ENCODE data around the gene ESPL1.

Gene ESPL1

DNA sequence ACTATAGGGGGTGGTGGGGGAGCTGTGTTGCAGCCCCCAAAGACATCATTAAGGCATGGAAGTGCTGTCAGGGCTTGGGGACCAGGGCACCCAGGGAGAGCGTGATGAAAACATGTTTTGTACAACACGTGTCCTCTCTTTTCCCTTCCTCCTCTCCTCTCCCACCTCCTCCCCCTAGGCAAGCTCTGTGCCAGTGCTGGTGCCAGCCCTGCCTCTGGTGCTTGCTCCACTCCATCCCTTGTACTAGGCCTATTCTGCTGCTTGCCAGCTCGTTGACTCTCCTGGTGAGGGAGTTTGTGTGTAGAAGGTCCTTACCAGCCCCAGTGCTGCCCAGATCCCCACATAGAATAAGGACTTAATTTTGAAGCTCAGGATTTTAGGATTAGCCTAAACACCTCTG lies 32.9 kb upstream of the ESPL1 start:
- H3K9me3 ChIP-seq (ENCODE audit: low read length): no peaks in the 10 kb centered on the region
- no peak overlapping the region for H2AFZ ChIP-seq (ENCODE audit: low read depth, low read length)
- peaks cover 48% of the 10 kb centered on the region for H3K27me3 ChIP-seq (ENCODE audit: insufficient read depth, low read length)
- peaks cover 26% of the 10 kb centered on the region for H3K4me1 ChIP-seq (ENCODE audit: insufficient read depth, low read length)
- H3K4me3 ChIP-seq (ENCODE audit: low read length): no peak overlapping the region
- no peaks in the 10 kb centered on the region for H3K36me3 ChIP-seq (ENCODE audit: insufficient read depth, low read length)

DNA sequence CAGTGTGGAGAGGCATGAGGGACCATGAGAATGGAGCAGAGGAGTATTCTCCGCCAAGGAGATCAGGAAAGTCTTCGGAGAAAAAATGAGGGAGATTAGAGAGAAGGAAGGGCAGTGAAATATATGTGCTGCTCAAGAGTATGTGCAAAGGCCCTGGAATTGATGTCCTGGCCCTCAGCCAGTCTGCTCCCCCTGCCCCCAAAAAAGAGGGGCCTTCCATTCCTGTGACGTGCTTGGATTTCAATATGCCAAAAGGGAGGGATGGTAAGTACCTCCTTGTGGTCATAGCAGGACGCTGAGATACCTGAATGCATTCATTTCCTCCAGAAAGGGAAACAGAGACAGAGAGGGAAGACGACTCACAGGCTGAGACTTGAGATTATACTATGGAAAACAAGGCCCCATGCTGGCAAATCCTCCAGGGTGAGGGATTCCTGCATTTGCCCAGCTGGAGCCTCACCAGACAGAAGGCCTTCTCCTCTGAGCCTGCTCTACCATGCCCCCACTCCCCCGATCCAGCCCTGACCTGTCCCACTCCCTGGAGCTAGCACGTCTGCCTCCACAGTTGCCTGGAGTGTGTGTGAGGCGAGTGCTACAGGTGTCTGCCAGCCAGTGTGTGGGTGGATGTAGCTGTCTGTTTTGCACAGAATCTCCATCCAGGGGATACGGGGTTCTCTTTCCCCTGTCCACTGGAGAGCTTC lies 32.2 kb upstream of the ESPL1 start:
- Histone ChIP-seq H3K4me1 (ENCODE audit: insufficient read depth, low read length) (peaks cover 26% of the 10 kb centered on the region), H2AFZ (ENCODE audit: low read depth, low read length) (no peak overlapping the region), H3K4me3 (ENCODE audit: low read length) (no peak overlapping the region), H3K36me3 (ENCODE audit: insufficient read depth, low read length) (no peaks in the 10 kb centered on the region), H3K9me3 (ENCODE audit: low read length) (no peaks in the 10 kb centered on the region), H3K27me3 (ENCODE audit: insufficient read depth, low read length) (peaks cover 42% of the 10 kb centered on the region)

DNA sequence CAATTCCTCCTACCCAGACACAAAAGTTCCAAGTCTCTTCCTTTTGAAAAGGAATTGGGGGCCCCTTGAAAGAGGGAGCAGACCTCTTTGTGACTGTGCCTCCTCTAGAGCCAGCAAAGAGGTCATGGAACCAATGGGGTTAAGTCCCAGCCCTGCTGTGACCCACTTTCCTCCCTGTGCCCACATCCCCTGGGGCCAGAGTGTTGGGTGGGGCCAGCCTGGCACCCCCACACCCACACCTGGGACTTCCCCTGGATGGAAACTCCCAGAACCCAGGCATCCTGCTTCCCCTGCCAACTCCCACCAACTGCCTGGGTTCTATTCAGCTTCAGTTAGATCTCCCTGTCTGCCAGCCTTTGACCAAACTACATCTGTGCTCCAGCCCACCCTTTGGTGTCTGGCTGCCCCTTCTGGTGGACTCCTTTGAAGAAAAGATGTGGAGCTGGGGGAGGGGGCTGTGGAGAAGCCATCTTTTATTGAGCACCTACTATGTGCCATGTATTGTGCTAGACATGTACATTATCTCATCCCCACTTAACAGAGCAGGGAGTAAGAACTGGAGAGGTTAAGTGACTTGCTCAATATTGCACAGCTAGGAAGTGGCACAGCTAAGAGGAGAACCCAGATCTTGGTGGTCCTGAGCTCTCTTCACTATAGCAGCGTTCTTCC lies 31.5 kb upstream of the ESPL1 start:
- Histone ChIP-seq H3K9me3 (ENCODE audit: low read length) (no peaks in the 10 kb centered on the region), H3K4me1 (ENCODE audit: insufficient read depth, low read length) (peaks cover 26% of the 10 kb centered on the region), H3K4me3 (ENCODE audit: low read length) (no peak overlapping the region), H3K27me3 (ENCODE audit: insufficient read depth, low read length) (peaks cover 36% of the 10 kb centered on the region), H2AFZ (ENCODE audit: low read depth, low read length) (no peak overlapping the region), H3K36me3 (ENCODE audit: insufficient read depth, low read length) (no peaks in the 10 kb centered on the region)

DNA sequence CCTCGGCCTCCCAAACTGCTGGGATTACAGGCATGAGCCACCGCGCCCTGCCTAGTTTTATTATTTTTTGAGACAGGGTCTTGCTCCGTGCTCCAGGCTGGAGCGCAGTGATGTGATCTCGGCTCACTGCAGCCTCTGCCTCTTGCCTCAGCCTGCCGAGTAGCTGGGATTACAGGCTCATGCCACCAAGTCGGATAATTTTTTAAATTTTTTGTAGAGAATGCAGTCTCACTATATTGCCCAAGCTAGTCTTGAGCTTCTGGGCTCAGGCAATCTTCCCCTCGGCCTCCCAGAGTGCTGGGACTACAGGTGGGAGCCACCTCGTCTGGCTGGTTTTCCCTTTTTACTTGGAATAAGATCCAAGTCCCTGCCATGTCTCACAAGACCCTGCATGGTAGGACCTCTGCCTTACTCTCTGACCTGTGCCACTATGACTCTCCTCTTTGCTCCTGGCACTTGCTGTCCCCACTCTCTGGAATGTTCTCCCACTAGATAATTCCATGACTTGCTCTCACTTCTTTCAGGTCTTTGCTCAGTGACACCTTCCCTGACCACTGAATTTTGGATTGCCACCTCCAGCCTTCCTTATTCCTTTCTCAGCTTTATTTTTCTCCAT lies 28.3 kb upstream of the ESPL1 start:
- Histone ChIP-seq H2AFZ (ENCODE audit: low read depth, low read length) (no peak overlapping the region), H3K9me3 (ENCODE audit: low read length) (no peaks in the 10 kb centered on the region)

DNA sequence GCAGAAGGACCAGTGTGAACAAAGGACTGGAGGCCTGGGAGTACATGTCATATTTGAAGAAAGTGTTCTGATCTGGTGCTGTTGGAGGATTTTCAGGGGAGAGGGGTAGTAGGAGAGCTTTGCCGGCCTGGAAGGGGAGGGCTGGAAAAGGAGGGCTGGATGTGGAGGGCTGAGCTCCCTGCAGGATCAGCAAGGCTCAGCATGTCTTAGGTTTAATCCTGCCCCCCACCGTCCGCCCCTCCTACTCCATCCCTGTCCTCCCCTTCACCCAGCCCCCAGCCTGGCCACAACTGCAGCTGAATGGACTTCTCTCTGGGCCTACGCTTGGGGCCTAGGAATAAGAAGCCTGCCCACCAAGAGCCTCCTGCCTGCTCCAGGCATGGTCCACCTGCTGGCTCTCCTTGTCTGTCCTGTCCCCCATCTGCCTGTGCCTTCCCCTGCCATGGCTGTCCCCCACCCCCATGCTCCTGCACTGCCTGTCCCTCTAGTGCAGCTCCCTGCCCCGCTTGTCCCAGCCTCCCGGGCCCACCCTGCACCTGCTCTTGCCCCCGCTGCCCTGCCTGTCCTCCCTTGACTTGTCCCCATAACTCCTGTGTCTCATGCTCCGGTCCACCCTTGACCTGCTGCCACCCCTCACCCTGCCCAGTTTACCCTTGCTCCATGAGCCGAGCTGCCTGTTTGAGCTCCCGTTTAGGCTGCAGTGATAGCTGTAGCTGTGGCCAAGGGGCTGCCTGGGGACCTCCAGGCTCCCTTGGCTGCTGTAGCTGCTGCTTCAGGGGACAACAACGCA lies 26.3 kb upstream of the ESPL1 start:
- no peak overlapping the region for H2AFZ ChIP-seq (ENCODE audit: low read depth, low read length)
- no peaks in the 10 kb centered on the region for H3K36me3 ChIP-seq (ENCODE audit: insufficient read depth, low read length)
- no peak overlapping the region for H3K4me3 ChIP-seq (ENCODE audit: low read length)
- peaks cover 7% of the 10 kb centered on the region for H3K27me3 ChIP-seq (ENCODE audit: insufficient read depth, low read length)
- peaks cover 19% of the 10 kb centered on the region for H3K4me1 ChIP-seq (ENCODE audit: insufficient read depth, low read length)
- no peaks in the 10 kb centered on the region for H3K9me3 ChIP-seq (ENCODE audit: low read length)

More for the DNA sequence above, 28.3 kb upstream of the ESPL1 start:
- peaks cover 18% of the 10 kb centered on the region for H3K4me1 ChIP-seq (ENCODE audit: insufficient read depth, low read length)
- H3K27me3 ChIP-seq (ENCODE audit: insufficient read depth, low read length): peaks cover 20% of the 10 kb centered on the region
- H3K36me3 ChIP-seq (ENCODE audit: insufficient read depth, low read length): no peaks in the 10 kb centered on the region
- no peak overlapping the region for H3K4me3 ChIP-seq (ENCODE audit: low read length)

DNA sequence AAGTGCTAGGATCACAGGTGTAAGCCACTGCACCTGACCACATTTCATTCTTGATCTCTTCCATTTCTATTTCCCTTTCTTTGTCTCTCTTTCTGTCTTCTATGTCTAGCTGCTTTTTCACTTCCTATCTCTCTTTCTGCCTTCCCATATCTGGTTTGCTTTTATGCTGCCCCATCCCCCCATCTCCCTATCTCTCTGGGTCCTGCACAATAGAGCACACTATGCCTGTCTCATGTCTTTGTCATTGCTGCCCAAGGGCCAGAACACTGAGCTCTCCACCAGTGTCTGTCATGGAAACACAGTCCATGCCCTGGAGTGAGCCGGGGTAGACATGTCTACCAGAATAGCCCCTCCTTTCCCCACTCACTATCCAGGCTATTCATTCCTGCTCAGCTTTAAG lies 23.8 kb upstream of the ESPL1 start:
- Histone ChIP-seq H2AFZ (ENCODE audit: low read depth, low read length) (no peak overlapping the region), H3K4me3 (ENCODE audit: low read length) (no peak overlapping the region), H3K36me3 (ENCODE audit: insufficient read depth, low read length) (no peaks in the 10 kb centered on the region), H3K4me1 (ENCODE audit: insufficient read depth, low read length) (peaks cover 19% of the 10 kb centered on the region), H3K9me3 (ENCODE audit: low read length) (no peaks in the 10 kb centered on the region), H3K27me3 (ENCODE audit: insufficient read depth, low read length) (peaks cover 4% of the 10 kb centered on the region)

DNA sequence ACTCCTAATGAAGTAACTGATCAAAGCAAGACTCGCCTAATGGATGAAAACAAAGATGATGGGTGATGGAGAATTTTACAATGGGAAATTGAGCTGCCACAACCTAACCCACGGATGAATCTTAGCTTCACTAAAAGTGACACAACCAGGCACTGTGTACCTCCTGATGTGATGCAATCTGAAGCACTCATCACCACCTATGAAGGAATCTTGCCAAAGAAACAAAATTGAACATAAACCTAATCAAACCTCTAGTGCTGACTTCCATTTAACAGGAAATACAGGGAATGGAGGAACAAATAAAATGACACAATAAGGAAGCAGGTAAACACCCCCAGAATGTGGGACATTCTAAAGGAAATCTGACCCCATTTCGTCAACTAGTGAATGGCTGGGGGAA lies 22.8 kb upstream of the ESPL1 start:
- Histone ChIP-seq H3K4me1 (ENCODE audit: insufficient read depth, low read length) (peaks cover 19% of the 10 kb centered on the region), H3K36me3 (ENCODE audit: insufficient read depth, low read length) (no peaks in the 10 kb centered on the region), H3K9me3 (ENCODE audit: low read length) (no peaks in the 10 kb centered on the region), H3K27me3 (ENCODE audit: insufficient read depth, low read length) (peaks cover 4% of the 10 kb centered on the region), H3K4me3 (ENCODE audit: low read length) (no peak overlapping the region), H2AFZ (ENCODE audit: low read depth, low read length) (no peak overlapping the region)

DNA sequence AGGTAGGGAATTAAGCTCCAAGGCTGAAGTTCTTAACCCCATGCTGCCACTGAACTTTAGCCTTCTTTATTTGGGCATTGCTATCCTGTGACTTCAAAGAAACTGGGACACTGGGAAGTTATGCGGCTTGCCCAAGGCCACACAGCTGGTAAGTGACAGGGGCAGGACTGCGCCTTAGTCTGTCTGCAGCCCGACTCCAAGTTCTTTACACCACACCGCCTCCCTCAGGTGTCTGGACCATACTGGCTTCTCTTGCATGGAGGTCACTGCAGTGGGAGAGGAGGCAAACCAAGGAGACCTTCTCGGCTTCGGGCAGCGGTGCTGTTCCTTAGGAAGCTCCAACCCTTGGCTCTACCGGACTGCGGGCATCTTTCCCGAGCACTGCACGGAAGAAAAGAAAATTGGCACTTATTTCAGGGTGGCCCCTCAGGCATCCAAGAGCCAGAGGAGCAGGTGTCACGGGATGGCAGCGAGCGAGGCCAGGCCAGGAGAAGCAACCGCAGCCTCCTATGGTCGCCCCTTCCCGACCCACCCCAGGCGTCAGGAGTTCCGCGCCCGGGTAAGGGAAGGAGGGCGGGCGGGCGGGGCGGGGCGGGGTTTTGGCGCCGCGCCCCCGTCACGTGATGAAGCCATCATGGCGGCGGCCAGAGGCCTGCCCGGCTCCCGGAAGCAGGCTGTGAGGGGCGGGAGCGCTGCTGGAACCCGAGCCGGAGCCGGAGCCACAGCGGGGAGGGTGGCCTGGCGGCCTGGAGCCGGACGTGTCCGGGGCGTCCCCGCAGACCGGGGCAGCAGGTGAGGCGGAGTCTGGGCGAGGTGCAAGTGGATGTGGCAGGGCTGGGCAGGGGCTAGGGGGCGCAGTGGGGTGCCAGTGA lies 16.4 kb upstream of the ESPL1 start:
- H3K9me3 ChIP-seq (ENCODE audit: low read length): no peaks in the 10 kb centered on the region
- peaks cover 15% of the 10 kb centered on the region for H3K36me3 ChIP-seq (ENCODE audit: insufficient read depth, low read length)
- H3K27me3 ChIP-seq (ENCODE audit: insufficient read depth, low read length): no peaks in the 10 kb centered on the region
- H3K4me3 ChIP-seq (ENCODE audit: low read length): peak overlapping the region; percentile 65
- peaks cover 15% of the 10 kb centered on the region for H3K4me1 ChIP-seq (ENCODE audit: insufficient read depth, low read length)
- peak overlapping the region; percentile 81 for H2AFZ ChIP-seq (ENCODE audit: low read depth, low read length)

DNA sequence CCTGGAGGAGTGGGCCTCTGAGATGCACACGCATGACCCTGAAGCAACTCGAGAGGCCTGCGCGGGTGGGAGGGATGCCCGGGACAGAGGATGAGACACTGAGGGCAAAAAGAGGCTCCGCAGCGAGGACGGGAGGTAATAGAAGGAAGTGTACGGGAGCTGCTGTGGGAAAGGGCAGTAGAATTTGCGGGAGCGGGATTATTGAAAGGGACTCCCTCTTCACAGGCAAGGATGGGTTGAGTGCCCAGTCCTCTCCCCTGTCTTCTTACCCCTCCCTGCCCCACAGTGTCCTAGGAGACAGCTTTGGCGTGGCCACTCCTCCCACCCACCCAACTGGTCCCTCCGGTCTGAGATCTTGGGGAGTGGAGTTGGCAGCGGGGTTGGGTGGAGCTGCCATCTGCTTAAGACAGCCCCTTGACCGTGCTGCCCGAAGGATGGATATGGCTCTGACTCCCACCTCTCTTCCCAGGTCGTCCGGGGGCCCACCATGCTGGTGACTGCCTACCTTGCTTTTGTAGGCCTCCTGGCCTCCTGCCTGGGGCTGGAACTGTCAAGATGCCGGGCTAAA lies 15.7 kb upstream of the ESPL1 start:
- Histone ChIP-seq H3K9me3 (ENCODE audit: low read length) (no peaks in the 10 kb centered on the region), H3K4me1 (ENCODE audit: insufficient read depth, low read length) (peaks cover 15% of the 10 kb centered on the region), H3K27me3 (ENCODE audit: insufficient read depth, low read length) (no peaks in the 10 kb centered on the region), H3K4me3 (ENCODE audit: low read length) (peak overlapping the region; percentile 65), H3K36me3 (ENCODE audit: insufficient read depth, low read length) (peaks cover 15% of the 10 kb centered on the region), H2AFZ (ENCODE audit: low read depth, low read length) (peak overlapping the region; percentile 81)

DNA sequence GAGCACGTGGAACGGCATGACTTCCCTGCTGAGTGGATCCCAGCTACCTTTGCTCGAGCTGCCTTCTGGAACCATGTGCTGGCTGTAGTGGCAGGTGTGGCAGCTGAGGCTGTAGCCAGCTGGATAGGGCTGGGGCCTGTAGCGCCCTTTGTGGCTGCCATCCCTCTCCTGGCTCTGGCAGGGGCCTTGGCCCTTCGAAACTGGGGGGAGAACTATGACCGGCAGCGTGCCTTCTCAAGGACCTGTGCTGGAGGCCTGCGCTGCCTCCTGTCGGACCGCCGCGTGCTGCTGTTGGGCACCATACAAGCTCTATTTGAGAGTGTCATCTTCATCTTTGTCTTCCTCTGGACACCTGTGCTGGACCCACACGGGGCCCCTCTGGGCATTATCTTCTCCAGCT lies 14.8 kb upstream of the ESPL1 start:
- H2AFZ ChIP-seq (ENCODE audit: low read depth, low read length): no peak overlapping the region
- H3K4me3 ChIP-seq (ENCODE audit: low read length): peak overlapping the region; percentile 65
- H3K4me1 ChIP-seq (ENCODE audit: insufficient read depth, low read length): peaks cover 15% of the 10 kb centered on the region
- H3K36me3 ChIP-seq (ENCODE audit: insufficient read depth, low read length): peaks cover 15% of the 10 kb centered on the region
- H3K27me3 ChIP-seq (ENCODE audit: insufficient read depth, low read length): no peaks in the 10 kb centered on the region
- no peaks in the 10 kb centered on the region for H3K9me3 ChIP-seq (ENCODE audit: low read length)

DNA sequence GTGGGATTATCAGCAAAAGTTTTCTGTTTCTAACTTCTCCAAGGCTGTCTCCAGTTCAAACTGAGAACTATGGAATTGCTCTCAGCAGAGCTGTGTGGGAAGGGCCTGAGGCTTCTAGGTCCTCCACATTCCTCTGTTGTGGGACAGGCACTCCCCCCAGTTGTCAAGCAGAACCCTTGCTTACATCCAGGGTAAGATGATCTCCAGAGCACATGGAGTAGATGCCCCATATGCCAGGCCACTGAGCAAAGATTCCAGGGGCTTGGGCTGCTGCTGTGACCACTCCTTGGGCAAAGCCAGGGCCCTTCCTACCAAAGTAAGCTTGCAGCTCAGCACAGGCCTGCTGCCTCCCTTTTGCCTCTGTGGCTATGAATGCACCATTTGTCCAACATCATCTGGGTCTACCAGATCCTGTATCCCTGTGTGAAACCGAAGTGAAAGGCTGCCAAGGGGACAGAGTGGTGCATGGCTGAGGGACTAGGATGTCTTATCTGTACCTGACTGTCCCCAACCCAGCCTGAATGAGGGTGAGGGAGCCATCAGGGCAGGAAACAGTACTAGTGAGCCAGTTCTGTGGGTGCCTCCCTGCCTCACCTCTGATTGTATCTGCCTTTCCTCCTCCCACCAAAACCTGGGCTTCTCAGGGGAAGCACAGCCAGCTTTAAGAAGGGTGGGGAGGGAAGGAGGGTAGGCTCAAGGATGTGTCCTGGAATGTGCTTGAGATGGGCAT lies 13.1 kb upstream of the ESPL1 start:
- Histone ChIP-seq H2AFZ (ENCODE audit: low read depth, low read length) (no peak overlapping the region), H3K36me3 (ENCODE audit: insufficient read depth, low read length) (peaks cover 15% of the 10 kb centered on the region), H3K4me1 (ENCODE audit: insufficient read depth, low read length) (peaks cover 15% of the 10 kb centered on the region), H3K4me3 (ENCODE audit: low read length) (no peak overlapping the region), H3K27me3 (ENCODE audit: insufficient read depth, low read length) (no peaks in the 10 kb centered on the region), H3K9me3 (ENCODE audit: low read length) (no peaks in the 10 kb centered on the region)

All from neuron (in vitro differentiated cells).